ENCODE measurements around the gene TCFL5.

DNA sequence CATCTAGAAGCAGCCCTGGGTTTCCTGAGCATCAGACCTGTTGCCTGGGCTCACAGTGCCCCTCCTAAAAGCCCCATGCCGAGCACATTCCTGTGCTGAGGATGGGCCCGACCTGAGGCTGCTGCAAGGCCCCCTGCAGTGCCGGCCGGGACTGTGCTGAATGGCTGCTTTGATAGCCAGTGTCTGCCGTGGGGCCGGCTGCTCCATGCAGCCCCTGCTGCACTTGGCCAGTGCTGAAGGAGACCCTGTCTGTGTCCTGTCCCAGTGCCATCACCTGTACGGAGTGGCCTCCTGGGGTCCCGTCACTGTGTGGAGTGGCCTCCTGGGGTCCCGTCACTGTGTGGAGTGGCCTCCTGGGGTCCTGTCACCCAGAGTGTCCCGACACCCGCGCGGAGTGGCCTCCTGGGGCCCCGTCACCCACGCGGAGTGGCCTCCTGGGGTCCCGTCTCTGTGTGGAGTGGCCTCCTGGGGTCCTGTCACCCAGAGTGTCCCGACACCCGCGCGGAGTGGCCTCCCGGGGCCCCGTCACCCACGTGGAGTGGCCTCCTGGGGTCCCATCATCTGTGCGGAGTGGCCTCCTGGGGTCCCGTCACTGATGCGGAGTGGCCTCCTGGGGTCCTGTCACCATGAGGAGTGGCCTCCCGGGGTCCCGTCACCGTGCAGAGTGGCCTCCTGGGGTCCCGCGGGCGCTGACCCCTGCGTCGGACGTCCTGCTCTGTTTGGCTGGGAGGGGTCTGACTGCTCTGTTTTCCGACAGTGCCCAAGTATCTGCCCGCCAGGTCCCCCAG, 37.7 kb downstream of the TCFL5 start:
- TF ChIP-seq, protein P1, sequence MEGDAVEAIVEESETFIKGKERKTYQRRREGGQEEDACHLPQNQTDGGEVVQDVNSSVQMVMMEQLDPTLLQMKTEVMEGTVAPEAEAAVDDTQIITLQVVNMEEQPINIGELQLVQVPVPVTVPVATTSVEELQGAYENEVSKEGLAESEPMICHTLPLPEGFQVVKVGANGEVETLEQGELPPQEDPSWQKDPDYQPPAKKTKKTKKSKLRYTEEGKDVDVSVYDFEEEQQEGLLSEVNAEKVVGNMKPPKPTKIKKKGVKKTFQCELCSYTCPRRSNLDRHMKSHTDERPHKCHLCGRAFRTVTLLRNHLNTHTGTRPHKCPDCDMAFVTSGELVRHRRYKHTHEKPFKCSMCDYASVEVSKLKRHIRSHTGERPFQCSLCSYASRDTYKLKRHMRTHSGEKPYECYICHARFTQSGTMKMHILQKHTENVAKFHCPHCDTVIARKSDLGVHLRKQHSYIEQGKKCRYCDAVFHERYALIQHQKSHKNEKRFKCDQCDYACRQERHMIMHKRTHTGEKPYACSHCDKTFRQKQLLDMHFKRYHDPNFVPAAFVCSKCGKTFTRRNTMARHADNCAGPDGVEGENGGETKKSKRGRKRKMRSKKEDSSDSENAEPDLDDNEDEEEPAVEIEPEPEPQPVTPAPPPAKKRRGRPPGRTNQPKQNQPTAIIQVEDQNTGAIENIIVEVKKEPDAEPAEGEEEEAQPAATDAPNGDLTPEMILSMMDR (conservative IDR thresholded peaks at IDR 0.05; ENCODE audit: low read length): no peak
- TF ChIP-seq EZH2phosphoT487 (IDR thresholded peaks at IDR 0.05; ENCODE audit: borderline replicate concordance): no peak
